WERI-Rb-1 (cell line): ENCODE data around the gene SLC24A4.

ENCODE experiments used
- DNase-seq: peaks from one replicate; pipeline ENCODE4 v3.0.0-alpha.2; 2020
- H3K27ac ChIP-seq: fragments of 250-450 bp; sonication (Bioruptor Pico); 2 replicates; pipeline ENCODE4 v1.5.1; 2020; ENCODE audit warnings: mild to moderate bottlenecking, moderate library complexity
- H3K27me3 ChIP-seq: fragments of 250-450 bp; sonication (Bioruptor Pico); 2 replicates; pipeline ENCODE4 v1.5.1; 2021; ENCODE audit warnings: mild to moderate bottlenecking, low read depth, moderate library complexity; ENCODE audit not compliant: insufficient read depth, severe bottlenecking
- H3K36me3 ChIP-seq: fragments of 250-450 bp; sonication (Bioruptor Pico); 2 replicates; pipeline ENCODE4 v1.5.1; 2020; ENCODE audit warnings: mild to moderate bottlenecking, moderate library complexity
- H3K4me3 ChIP-seq: 2 replicates; pipeline ENCODE4 v1.5.1; 2011; ENCODE audit warnings: low read depth, mild to moderate bottlenecking, control low read depth, low read length
- H3K9me3 ChIP-seq: fragments of 250-450 bp; sonication (Bioruptor Pico); 2 replicates; pipeline ENCODE4 v1.5.1; 2021; ENCODE audit warnings: mild to moderate bottlenecking, moderate library complexity; ENCODE audit not compliant: severe bottlenecking
- TF ChIP-seq, protein P1 (sequence below): IDR thresholded peaks from 2 replicates; pipeline ENCODE4 v1.5.1; 2011; ENCODE audit warnings: low read depth, mild to moderate bottlenecking, control low read depth, inconsistent platforms, low read length

Gene SLC24A4

DNA sequence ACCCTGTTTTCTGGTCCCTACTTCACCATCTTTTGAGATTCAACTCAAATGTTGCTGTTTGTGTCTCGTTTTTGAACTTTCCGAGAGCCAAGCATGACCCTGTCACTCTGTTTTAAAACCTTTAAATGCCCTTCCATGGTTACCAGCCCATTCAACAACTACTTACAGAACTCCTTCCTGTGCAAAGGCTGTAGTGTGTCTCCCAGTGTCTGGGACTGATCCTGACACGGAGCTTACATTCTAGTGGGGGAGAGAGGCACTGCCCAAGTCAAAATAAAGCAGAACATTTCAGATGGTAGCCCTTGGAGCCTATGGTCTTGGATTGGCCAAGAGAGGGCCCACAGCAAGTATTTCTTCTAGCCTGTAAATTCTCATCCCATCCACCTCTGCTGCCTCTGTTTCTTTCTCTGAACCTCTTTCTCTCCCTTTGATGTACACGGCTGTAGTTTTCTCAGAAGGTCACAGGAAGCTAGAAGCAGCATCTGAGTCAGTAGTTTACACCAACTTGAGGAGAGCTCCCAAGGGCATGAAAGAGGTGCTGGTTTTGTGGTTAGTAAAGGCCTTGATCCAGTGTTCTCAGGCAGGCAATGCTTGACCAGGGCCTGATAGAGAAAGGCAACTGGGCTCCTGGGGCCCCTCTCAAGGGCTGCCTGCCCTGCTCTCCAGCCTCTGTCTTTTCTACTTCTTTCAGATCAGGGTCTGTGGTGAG is 42.3 kb upstream of the SLC24A4 start:
- no peak overlapping the region for H3K27ac ChIP-seq

DNA sequence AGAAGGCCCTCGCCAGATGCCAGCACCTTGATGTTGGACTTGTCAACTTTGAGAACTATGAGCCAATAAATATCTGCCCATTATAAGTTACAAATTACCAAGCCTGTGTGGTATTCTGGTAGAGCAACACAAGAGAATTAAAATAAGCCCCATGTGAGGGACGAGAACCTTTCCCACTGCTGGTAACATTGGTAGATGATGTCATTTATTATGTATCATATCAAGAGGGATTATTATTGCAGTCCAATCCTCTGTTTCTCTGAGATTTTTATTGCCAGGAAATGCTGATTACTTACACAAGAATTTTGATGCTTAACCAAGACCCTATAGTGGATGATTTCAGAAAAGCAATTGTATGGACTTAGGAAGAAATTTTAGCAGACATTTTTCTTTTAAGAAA is 40.3 kb upstream of the SLC24A4 start:
- Histone ChIP-seq H3K27me3 (no peaks in the 10 kb centered on the region), H3K36me3 (no peaks in the 10 kb centered on the region), H3K9me3 (peaks cover 4% of the 10 kb centered on the region), H3K4me3 (no peak overlapping the region), H3K27ac (no peak overlapping the region)
- TF ChIP-seq, protein P1, sequence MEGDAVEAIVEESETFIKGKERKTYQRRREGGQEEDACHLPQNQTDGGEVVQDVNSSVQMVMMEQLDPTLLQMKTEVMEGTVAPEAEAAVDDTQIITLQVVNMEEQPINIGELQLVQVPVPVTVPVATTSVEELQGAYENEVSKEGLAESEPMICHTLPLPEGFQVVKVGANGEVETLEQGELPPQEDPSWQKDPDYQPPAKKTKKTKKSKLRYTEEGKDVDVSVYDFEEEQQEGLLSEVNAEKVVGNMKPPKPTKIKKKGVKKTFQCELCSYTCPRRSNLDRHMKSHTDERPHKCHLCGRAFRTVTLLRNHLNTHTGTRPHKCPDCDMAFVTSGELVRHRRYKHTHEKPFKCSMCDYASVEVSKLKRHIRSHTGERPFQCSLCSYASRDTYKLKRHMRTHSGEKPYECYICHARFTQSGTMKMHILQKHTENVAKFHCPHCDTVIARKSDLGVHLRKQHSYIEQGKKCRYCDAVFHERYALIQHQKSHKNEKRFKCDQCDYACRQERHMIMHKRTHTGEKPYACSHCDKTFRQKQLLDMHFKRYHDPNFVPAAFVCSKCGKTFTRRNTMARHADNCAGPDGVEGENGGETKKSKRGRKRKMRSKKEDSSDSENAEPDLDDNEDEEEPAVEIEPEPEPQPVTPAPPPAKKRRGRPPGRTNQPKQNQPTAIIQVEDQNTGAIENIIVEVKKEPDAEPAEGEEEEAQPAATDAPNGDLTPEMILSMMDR, result no peak
- DNase-seq, result no peak

More for the DNA sequence above, 42.3 kb upstream of the SLC24A4 start:
- Histone ChIP-seq H3K9me3 (peaks cover 4% of the 10 kb centered on the region), H3K27me3 (no peaks in the 10 kb centered on the region), H3K4me3 (no peak overlapping the region), H3K36me3 (no peaks in the 10 kb centered on the region)
- TF ChIP-seq, protein P1, result no peak
- DNase-seq, result no peak

DNA sequence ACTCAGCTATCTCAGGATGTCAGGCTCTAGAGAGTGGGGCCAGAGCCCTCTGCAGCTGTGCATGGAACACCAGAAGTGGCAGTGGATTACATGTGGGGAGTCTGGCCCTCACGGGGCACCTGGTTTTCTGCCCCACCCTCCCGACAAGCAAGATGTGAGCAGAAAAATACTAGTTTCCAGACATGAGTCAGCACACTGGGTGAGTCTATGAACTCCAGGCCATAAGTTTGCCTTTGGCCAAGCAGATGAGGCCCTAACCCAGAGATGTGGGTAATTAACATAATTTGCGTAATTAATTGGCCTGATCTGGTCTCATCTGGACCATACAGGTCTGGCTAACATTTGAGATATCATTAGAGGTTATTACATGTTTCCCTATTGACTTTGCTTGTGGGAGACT is 37.7 kb upstream of the SLC24A4 start:
- Histone ChIP-seq H3K36me3 (no peaks in the 10 kb centered on the region), H3K27ac (no peak overlapping the region), H3K4me3 (no peak overlapping the region), H3K9me3 (peaks cover 4% of the 10 kb centered on the region), H3K27me3 (no peaks in the 10 kb centered on the region)
- DNase-seq, result no peak
- TF ChIP-seq, protein P1, result no peak

DNA sequence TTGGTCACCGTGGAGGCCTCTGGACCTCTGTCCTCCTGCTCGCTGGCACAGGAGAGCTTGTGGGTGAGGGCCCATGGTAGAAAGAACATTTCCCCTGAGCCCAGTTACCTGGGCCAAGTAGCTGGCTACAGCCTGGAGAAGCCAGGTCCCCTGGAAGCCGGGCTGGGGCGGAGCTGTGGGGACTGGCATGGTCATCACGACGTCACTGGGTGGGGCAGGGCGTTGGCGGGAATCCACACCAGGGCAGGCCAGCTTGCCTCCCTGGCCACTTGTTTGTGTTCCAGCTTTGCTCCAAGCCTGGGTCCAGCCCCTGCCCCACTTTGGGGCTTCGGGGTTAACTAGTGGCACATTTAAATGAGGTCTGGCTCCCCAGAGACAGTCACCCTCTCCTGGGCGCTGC is 35.0 kb upstream of the SLC24A4 start:
- Histone ChIP-seq H3K36me3 (no peaks in the 10 kb centered on the region), H3K9me3 (no peaks in the 10 kb centered on the region), H3K4me3 (no peak overlapping the region), H3K27ac (no peak overlapping the region), H3K27me3 (no peaks in the 10 kb centered on the region)
- TF ChIP-seq, protein P1, result no peak
- DNase-seq, result no peak

- no peak overlapping the region for H3K27ac ChIP-seq
- TF ChIP-seq, protein P1, result no peak
- no peak for DNase-seq
- H3K27me3 ChIP-seq, result no peaks in the 10 kb centered on the region
- H3K36me3 ChIP-seq, result no peaks in the 10 kb centered on the region
- no peaks in the 10 kb centered on the region for H3K9me3 ChIP-seq
- no peak overlapping the region for H3K4me3 ChIP-seq
Measured at GRCh38 chr14:92288994-92289660, 33.8 kb upstream of the SLC24A4 start.
